Measurements from ENCODE around the gene SCGB1D1. TPM values are rescaled to one million over a fixed set of nuclear protein-coding genes. Genes with fewer than 3 reads are reported as not detected.

Gene SCGB1D1
- total RNA-seq, 1 donor from 2014 or later: not detected

DNA sequence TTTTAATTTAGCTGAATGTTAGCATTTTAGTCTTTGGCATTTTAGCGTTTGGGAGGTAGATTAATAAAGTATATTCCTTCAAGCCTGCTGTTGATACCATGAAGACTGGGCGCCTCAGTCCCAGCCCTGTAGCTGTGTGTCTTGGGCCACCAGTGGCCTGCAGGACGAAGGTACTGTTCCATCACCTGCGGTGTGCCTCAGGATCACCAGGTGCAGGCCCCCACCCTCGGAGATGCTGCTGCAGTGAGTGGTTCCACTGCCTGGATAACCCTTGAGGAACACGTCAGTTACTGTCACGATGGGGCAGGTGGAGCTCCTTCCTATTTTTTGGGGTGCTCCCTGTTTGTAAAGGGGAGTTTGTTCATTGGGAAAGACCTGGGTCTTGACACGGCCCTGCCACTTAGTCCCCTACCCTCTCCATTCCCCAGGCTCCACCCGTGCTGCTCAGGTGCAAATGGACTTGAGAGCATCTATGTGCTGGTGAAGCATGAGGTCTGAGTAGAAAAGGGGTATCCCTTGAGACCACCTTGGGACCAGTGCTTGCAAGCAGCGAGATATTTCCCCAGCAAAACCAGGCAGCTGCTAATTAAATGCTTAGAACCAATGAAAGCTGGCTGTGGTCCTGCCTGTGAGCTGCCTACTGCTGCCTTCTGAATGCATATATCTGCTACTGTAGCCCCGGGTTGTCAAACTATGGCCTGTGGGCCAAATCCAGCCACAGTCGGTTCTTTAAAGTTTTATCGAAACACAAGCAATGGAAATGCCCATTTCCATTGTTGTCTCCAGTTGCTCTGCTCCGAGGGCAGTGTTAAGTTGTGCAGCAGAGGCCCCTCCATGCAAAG lies 37.5 kb upstream of the SCGB1D1 start:
- H3K27me3 Mint-ChIP-seq (ENCODE audit: unreplicated experiment): peaks cover under 1% of the 10 kb centered on the region
- H3K36me3 Mint-ChIP-seq (ENCODE audit: unreplicated experiment): peaks cover 29% of the 10 kb centered on the region
- H3K4me1 Mint-ChIP-seq (ENCODE audit: unreplicated experiment): no peaks in the 10 kb centered on the region
- TF ChIP-seq, protein P1, sequence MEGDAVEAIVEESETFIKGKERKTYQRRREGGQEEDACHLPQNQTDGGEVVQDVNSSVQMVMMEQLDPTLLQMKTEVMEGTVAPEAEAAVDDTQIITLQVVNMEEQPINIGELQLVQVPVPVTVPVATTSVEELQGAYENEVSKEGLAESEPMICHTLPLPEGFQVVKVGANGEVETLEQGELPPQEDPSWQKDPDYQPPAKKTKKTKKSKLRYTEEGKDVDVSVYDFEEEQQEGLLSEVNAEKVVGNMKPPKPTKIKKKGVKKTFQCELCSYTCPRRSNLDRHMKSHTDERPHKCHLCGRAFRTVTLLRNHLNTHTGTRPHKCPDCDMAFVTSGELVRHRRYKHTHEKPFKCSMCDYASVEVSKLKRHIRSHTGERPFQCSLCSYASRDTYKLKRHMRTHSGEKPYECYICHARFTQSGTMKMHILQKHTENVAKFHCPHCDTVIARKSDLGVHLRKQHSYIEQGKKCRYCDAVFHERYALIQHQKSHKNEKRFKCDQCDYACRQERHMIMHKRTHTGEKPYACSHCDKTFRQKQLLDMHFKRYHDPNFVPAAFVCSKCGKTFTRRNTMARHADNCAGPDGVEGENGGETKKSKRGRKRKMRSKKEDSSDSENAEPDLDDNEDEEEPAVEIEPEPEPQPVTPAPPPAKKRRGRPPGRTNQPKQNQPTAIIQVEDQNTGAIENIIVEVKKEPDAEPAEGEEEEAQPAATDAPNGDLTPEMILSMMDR (IDR thresholded peaks at IDR 0.05): no peak
- DNase-seq (ENCODE audit: extremely low spot score, unreplicated experiment): peak; percentile 67
- H3K4me3 Mint-ChIP-seq (ENCODE audit: unreplicated experiment): no peak overlapping the region
- H3K9me3 Mint-ChIP-seq (ENCODE audit: unreplicated experiment): no peaks in the 10 kb centered on the region
- H3K27ac Mint-ChIP-seq (ENCODE audit: unreplicated experiment): no peak overlapping the region

DNA sequence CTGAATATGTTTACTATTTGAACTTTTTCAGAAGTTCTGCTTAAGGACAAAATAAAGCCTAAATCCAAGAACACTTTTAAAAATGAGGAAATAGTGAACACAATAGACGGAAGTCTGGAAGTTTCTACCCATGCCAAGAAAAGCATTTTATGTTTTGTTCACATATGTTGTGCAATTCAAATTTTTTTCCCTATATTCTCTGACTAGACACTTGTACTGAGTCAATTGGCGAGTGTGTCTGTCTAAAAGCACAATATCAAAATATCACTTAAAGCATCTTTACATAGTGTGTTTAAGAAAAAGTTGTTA lies 37.0 kb upstream of the SCGB1D1 start:
- Mint-ChIP-seq H3K27me3 (ENCODE audit: unreplicated experiment) (peaks cover 3% of the 10 kb centered on the region), H3K4me3 (ENCODE audit: unreplicated experiment) (no peak overlapping the region), H3K36me3 (ENCODE audit: unreplicated experiment) (peaks cover 25% of the 10 kb centered on the region), H3K4me1 (ENCODE audit: unreplicated experiment) (no peaks in the 10 kb centered on the region), H3K9me3 (ENCODE audit: unreplicated experiment) (no peaks in the 10 kb centered on the region), H3K27ac (ENCODE audit: unreplicated experiment) (no peak overlapping the region)
- TF ChIP-seq, protein P1 (IDR thresholded peaks at IDR 0.05): no peak
- DNase-seq (ENCODE audit: extremely low spot score, unreplicated experiment): no peak

DNA sequence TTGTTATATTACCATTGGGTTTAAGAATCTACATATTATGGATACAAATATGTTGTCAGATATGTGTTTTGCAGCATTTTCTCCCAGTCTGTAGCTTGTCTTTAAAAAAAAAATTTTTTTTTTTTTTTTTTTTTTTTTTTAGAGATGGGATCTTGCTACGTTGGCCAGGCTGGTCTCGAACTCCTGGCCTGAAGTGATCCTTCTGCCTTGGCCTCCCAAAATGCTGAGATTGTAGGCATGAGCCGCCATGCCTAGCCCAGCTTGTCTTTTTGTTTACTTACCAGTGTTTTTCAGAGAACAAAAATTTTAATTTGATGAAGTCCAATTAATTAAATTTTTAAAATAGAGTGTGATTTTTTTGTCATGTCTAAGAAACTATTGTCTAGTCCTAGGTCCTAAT lies 36.4 kb upstream of the SCGB1D1 start:
- no peak for DNase-seq (ENCODE audit: extremely low spot score, unreplicated experiment)
- H3K4me1 Mint-ChIP-seq (ENCODE audit: unreplicated experiment): no peaks in the 10 kb centered on the region
- TF ChIP-seq, protein P1 (IDR thresholded peaks at IDR 0.05): no peak
- H3K4me3 Mint-ChIP-seq (ENCODE audit: unreplicated experiment): no peak overlapping the region
- H3K27ac Mint-ChIP-seq (ENCODE audit: unreplicated experiment): no peak overlapping the region
- H3K9me3 Mint-ChIP-seq (ENCODE audit: unreplicated experiment): no peaks in the 10 kb centered on the region
- H3K36me3 Mint-ChIP-seq (ENCODE audit: unreplicated experiment): peaks cover 25% of the 10 kb centered on the region
- peaks cover 4% of the 10 kb centered on the region for H3K27me3 Mint-ChIP-seq (ENCODE audit: unreplicated experiment)

DNA sequence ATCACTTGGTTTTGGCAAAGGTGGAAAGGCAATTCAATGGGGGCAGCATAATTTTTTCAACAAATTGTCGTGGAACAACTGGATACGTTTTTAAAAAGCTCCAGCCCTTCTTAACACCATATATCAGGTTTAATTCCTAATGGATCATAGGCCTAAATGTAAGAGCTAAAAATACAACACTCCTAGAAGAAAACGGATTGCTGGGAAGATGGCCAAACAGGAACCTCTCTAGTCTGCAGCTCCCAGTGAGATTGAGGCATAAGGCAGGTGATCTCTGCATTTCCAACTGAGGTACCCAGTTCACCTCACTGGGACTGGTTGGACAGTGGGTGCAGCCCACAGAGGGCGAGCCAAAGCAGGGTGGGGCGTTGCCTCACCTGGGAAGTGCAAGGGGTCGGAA lies 32.4 kb upstream of the SCGB1D1 start:
- Mint-ChIP-seq H3K9me3 (ENCODE audit: unreplicated experiment) (no peaks in the 10 kb centered on the region), H3K4me3 (ENCODE audit: unreplicated experiment) (no peak overlapping the region), H3K36me3 (ENCODE audit: unreplicated experiment) (peaks cover 10% of the 10 kb centered on the region), H3K4me1 (ENCODE audit: unreplicated experiment) (no peaks in the 10 kb centered on the region), H3K27me3 (ENCODE audit: unreplicated experiment) (peaks cover 41% of the 10 kb centered on the region), H3K27ac (ENCODE audit: unreplicated experiment) (no peak overlapping the region)
- TF ChIP-seq, protein P1 (IDR thresholded peaks at IDR 0.05): no peak
- no peak for DNase-seq (ENCODE audit: extremely low spot score, unreplicated experiment)

DNA sequence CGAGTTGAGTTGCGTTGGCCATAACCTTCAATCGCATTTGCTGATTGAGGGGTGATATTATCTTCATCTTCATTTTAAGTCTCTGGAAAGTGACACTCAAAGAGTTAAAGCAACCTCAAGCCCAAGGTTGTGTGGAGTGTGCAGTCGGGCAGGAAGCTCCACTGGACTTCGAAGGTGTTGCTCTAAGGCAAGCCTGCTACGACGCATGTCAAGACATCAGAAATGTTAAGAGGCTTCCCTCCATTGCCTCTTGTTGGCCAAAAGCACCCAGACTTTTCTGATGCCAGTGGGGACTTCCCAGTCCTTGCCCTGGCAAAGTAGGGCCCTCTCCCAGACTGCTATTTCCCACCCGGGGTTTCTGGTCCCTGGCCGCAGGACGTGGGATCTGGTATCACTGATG lies 23.6 kb upstream of the SCGB1D1 start:
- Mint-ChIP-seq H3K4me1 (ENCODE audit: unreplicated experiment) (peaks cover 7% of the 10 kb centered on the region), H3K36me3 (ENCODE audit: unreplicated experiment) (no peaks in the 10 kb centered on the region), H3K9me3 (ENCODE audit: unreplicated experiment) (peaks cover 4% of the 10 kb centered on the region), H3K27me3 (ENCODE audit: unreplicated experiment) (peaks cover 62% of the 10 kb centered on the region), H3K4me3 (ENCODE audit: unreplicated experiment) (no peak overlapping the region), H3K27ac (ENCODE audit: unreplicated experiment) (no peak overlapping the region)
- TF ChIP-seq, protein P1 (IDR thresholded peaks at IDR 0.05): no peak
- DNase-seq (ENCODE audit: extremely low spot score, unreplicated experiment): no peak

Data from osteocyte (in vitro differentiated cells).